Stomach (tissue), 9 donors: Measurements from ENCODE around the gene FASTK. TPM values are rescaled to one million over a fixed set of nuclear protein-coding genes. Genes with fewer than 3 reads are reported as not detected.

Experiments used
- DNase-seq, 2 donors: peaks; one replicate each; pipeline versions ENCODE4 v3.0.0 to v3.0.0-alpha.2; 2013 to 2019
- H3K27ac ChIP-seq, 5 donors: fragments of 200-600 bp in 4 of 5; sonication (generic) in 4 of 5; one replicate each; pipeline ENCODE4 v1.5.1; 2013 to 2019; ENCODE audit warnings: mild to moderate bottlenecking in 1 of 5, moderate library complexity in 1 of 5
- H3K27me3 ChIP-seq, 3 donors: fragments of 200-600 bp; sonication (generic); one replicate each; pipeline ENCODE4 v1.5.1; 2017 to 2019; ENCODE audit warnings: mixed run types in 1 of 3
- H3K36me3 ChIP-seq, 4 donors: fragments of 200-600 bp; sonication (generic); 1 replicate in 3 of 4; 2 replicates in 1 of 4; pipeline ENCODE4 v1.5.1; 2016 to 2019
- H3K4me1 ChIP-seq, 4 donors: fragments of 200-600 bp; sonication (generic); one replicate each; pipeline ENCODE4 v1.5.1; 2016 to 2019
- H3K4me3 ChIP-seq, 4 donors: fragments of 200-600 bp; sonication (generic) in 3 of 4; one replicate each; pipeline ENCODE4 v1.5.1; 2016 to 2019; ENCODE audit warnings: mild to moderate bottlenecking in 1 of 4
- H3K9me3 ChIP-seq, 4 donors: fragments of 200-600 bp; sonication (generic); one replicate each; pipeline ENCODE4 v1.5.1; 2016 to 2019
- CTCF ChIP-seq, 7 experiments: fragments of 450-650 bp in 4 of 7; fragments of 200-600 bp in 3 of 7; sonication (generic) in 3 of 7; IDR thresholded peaks; one replicate each; pipeline ENCODE4 v1.5.1; 2016 to 2019; ENCODE audit warnings: antibody characterized with exemption in 7 of 7, control low read depth in 2 of 7, mild to moderate bottlenecking in 1 of 7
- EP300 ChIP-seq: sonication (generic); formaldehyde crosslinking; IDR thresholded peaks from one replicate; pipeline ENCODE4 v1.6.1; 2017; ENCODE audit warnings: antibody characterized with exemption
- POLR2A ChIP-seq, 4 donors: fragments of 450-650 bp; IDR thresholded peaks; one replicate each; pipeline ENCODE4 v1.6.1; 2016; ENCODE audit warnings: antibody characterized with exemption in 4 of 4, control low read depth in 2 of 4, mild to moderate bottlenecking in 1 of 4, moderate library complexity in 1 of 4
- POLR2AphosphoS5 ChIP-seq, 3 donors: sonication (generic); formaldehyde crosslinking; IDR thresholded peaks; one replicate each; pipeline ENCODE4 v1.6.1; 2016; ENCODE audit warnings: antibody characterized with exemption in 3 of 3
- WGBS, 5 donors: extraction: QIAGEN DNeasy Blood & Tissue Kit in 3 of 5; methylation state at CpG; one replicate each; pipeline versions ENCODE4 v1.1.5 to v1.1.7; 2013 to 2018; 5-methylcytosine and 5-hydroxymethylcytosine counted together
- intact Hi-C: fragments of 100-400 bp; cut with DNase I; formaldehyde crosslinking; loops from one replicate; pipeline ENCODE4 v1.15.1; 2023; ENCODE audit warnings: low total_unique reads
- polyA plus RNA-seq, 3 donors: library from polyadenylated mRNA; stranded (reverse); fragments of 200-250 nt; gene quantifications; one replicate each; pipeline ENCODE4 v1.2.3, GENCODE V29; 2013
- total RNA-seq, 5 donors: library from RNA; depleted of rRNA; stranded (reverse); fragments of >200 nt; gene quantifications; one replicate each; pipeline versions ENCODE4 v1.1.0 to v1.2.3, GENCODE V29; 2014 to 2016
- donor health status: healthy with polysubstance abuse.
- donor health status: Bipolar disorder and iron deficiency.
- donor health status: healthy.

Gene FASTK
- total and polyA plus RNA-seq, 8 donors = 40.0 to 415 (median 122) TPM

- H3K36me3 ChIP-seq = peaks cover 42 to 69% (median 64%) of the 10 kb centered on the region in 4 donors
- 94 to 97% (median 96%) methylated on average over 32 to 38 of the region's 38 CpGs for WGBS, 5 donors
- intact Hi-C loops = loop anchor here (10.0 kb wide), 1 partner anchor 54 kb away; no protein-coding TSS in a partner anchor
- no peaks in the 10 kb centered on the region for H3K27me3 ChIP-seq
- H3K4me3 ChIP-seq = no peak overlapping the region
- H3K9me3 ChIP-seq = no peaks in the 10 kb centered on the region
- H3K27ac ChIP-seq = no peak overlapping the region
- no peak for TF ChIP-seq POLR2AphosphoS5 (IDR thresholded peaks at IDR 0.05)
- TF ChIP-seq CTCF (IDR thresholded peaks at IDR 0.05) = no peak
- no peak for TF ChIP-seq EP300
- no peak for TF ChIP-seq POLR2A (IDR thresholded peaks at IDR 0.05)
- DNase-seq = no peak
- H3K4me1 ChIP-seq = peaks cover 21 to 29% (median 24%) of the 10 kb centered on the region in 4 donors
Observed at GRCh38 chr7:151118108-151119054, 37.8 kb upstream of the FASTK start.

GRCh38 chr7:151117565-151117964, 37.0 kb upstream of the FASTK start:
- Histone ChIP-seq H3K36me3 (peaks cover 37 to 61% (median 56%) of the 10 kb centered on the region in 4 donors), H3K9me3 (no peaks in the 10 kb centered on the region), H3K27ac (no peak overlapping the region), H3K27me3 (no peaks in the 10 kb centered on the region), H3K4me3 (no peak overlapping the region), H3K4me1 (peaks cover 26 to 37% (median 32%) of the 10 kb centered on the region in 4 donors)
- DNase-seq = no peak
- WGBS, 5 donors = 85 to 88% (median 87%) methylated on average over 12 of the region's 12 CpGs
- intact Hi-C loops = loop anchor here (10.0 kb wide), 1 partner anchor 53 kb away; no protein-coding TSS in a partner anchor
- TF ChIP-seq POLR2A (IDR thresholded peaks at IDR 0.05) = no peak
- TF ChIP-seq EP300 = no peak
- TF ChIP-seq POLR2AphosphoS5 (IDR thresholded peaks at IDR 0.05) = no peak
- TF ChIP-seq CTCF (IDR thresholded peaks at IDR 0.05) = no peak

GRCh38 chr7:151116603-151117440, 36.2 kb upstream of the FASTK start:
- Histone ChIP-seq H3K27ac (peak overlapping the region in 2 of 5 donors; percentile 49 to 70), H3K36me3 (peaks cover 37 to 53% (median 49%) of the 10 kb centered on the region in 4 donors), H3K4me3 (no peak overlapping the region), H3K27me3 (no peaks in the 10 kb centered on the region), H3K9me3 (no peaks in the 10 kb centered on the region), H3K4me1 (peaks cover 26 to 45% (median 39%) of the 10 kb centered on the region in 4 donors)
- WGBS, 5 donors = 86 to 91% (median 90%) methylated on average over 25 to 27 of the region's 27 CpGs
- DNase-seq = no peak
- intact Hi-C loops = loop anchor here (10.0 kb wide), 1 partner anchor 52 kb away; no protein-coding TSS in a partner anchor
- no peak for TF ChIP-seq POLR2AphosphoS5 (IDR thresholded peaks at IDR 0.05)
- no peak for TF ChIP-seq EP300
- no peak for TF ChIP-seq POLR2A (IDR thresholded peaks at IDR 0.05)
- no peak for TF ChIP-seq CTCF (IDR thresholded peaks at IDR 0.05)
